ENCODE results near the gene WDSUB1.

Gene WDSUB1, protein sequence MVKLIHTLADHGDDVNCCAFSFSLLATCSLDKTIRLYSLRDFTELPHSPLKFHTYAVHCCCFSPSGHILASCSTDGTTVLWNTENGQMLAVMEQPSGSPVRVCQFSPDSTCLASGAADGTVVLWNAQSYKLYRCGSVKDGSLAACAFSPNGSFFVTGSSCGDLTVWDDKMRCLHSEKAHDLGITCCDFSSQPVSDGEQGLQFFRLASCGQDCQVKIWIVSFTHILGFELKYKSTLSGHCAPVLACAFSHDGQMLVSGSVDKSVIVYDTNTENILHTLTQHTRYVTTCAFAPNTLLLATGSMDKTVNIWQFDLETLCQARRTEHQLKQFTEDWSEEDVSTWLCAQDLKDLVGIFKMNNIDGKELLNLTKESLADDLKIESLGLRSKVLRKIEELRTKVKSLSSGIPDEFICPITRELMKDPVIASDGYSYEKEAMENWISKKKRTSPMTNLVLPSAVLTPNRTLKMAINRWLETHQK

DNA sequence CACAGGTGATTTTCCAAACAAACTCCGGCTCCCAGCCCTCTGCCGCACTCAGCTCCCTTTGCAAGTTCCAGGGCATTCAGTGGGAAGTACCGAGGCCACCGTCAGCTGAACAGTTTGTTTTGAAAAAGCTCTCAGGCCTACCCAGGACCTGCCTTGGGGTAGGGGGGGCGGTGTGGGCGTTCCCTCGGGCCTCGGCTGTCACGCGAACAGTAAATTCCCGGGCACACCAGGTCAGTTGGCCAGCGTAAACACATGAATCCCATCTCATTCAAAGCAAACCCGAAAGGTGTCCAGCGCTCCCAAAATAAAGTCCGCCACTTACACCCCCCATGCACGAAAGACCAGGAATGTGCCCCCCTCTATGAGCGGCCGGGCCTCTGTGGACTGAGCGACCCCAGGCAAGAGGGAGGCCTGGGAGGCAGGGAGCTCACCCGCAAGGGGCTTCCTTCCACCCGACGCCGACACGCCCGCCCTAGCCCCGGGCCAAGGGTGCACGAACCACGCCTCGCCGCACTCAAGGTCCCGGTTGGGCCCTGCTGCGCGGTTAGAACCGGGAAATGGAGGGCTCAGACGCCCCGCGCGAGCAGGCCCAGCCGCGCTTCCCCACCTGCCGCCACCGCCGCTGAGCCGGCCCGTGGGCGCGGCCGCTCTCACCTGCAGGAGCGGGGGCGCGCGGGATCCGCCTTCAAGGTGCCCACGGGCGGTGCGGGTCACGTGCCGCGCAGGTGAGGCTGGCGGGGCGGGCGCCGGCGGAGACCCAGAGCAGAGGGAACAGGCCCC lies at the start of gene WDSUB1:
WDSUB1 (minus strand) TSS at position 775 of the 780 bp plus-strand sequence. CDS start 3,634 bp downstream, outside the sequence.
- Histone ChIP-seq H3K4me3 (ENCODE audit: low read depth, low read length) (peak within 1 kb of the TSS; percentile 86), H3K27me3 (replicated peaks) (no peaks in the 10 kb centered on the region), H3K27ac (peak within 1 kb of the TSS; percentile 77), H3K36me3 (replicated peaks) (no peaks in the 10 kb centered on the region)
- TF ChIP-seq CTCF (IDR thresholded peaks at IDR 0.05; ENCODE audit: low read depth, low read length, missing control alignments): peak; percentile 0
- in situ Hi-C loops (cut with HindIII; ENCODE audit: low pct_ligation_motif_present, low sequenced_read_pairs): no loop called here
- peak; percentile 71 for DNase-seq

DNA sequence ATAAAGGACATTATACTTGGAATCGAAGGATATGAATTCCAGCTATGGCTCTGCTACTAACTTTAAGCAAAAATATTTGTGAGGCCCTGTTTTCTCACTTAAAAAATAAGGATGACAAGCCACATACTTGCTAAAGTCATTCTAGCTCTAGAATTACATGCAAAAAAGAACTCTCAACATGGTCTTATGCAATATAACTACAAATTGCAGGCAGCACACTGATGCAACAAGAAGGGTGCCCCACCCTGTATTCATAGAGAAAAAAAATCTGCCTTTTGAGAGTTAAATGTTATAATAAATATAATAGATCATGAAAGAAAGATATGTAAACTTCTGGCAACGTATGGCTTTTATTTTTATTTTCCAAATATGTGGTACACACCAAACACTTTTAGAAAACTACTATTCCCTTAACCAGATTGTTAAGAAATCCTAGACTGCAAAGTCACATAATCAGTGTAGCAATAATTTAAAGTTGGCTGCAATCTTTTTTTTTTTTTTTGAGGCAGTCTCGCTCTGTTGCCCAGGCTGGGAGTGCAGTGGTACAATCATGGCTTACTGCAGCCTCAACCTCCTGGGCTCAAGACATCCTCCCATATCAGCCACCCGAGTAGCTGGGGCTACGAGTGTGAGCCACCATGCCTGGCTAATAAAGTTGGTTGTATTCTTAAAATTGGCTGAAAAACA lies 40.2 kb upstream of the WDSUB1 start:
- no peak overlapping the region for H3K27ac ChIP-seq
- in situ Hi-C loops (cut with HindIII; ENCODE audit: low pct_ligation_motif_present, low sequenced_read_pairs): no loop called here
- peaks cover 2% of the 10 kb centered on the region for H3K36me3 ChIP-seq (replicated peaks)
- TF ChIP-seq CTCF (IDR thresholded peaks at IDR 0.05; ENCODE audit: low read depth, low read length, missing control alignments): no peak
- no peaks in the 10 kb centered on the region for H3K27me3 ChIP-seq (replicated peaks)
- no peak overlapping the region for H3K4me3 ChIP-seq (ENCODE audit: low read depth, low read length)
- no peak for DNase-seq

GRCh38 chr2:159322419-159322818 lies 35.9 kb upstream of the WDSUB1 start:
- Histone ChIP-seq H3K27ac (no peak overlapping the region), H3K27me3 (replicated peaks) (no peaks in the 10 kb centered on the region), H3K4me3 (ENCODE audit: low read depth, low read length) (no peak overlapping the region), H3K36me3 (replicated peaks) (no peaks in the 10 kb centered on the region)
- no peak for DNase-seq
- in situ Hi-C loops (cut with HindIII; ENCODE audit: low pct_ligation_motif_present, low sequenced_read_pairs): no loop called here
- TF ChIP-seq CTCF (IDR thresholded peaks at IDR 0.05; ENCODE audit: low read depth, low read length, missing control alignments): no peak

DNA sequence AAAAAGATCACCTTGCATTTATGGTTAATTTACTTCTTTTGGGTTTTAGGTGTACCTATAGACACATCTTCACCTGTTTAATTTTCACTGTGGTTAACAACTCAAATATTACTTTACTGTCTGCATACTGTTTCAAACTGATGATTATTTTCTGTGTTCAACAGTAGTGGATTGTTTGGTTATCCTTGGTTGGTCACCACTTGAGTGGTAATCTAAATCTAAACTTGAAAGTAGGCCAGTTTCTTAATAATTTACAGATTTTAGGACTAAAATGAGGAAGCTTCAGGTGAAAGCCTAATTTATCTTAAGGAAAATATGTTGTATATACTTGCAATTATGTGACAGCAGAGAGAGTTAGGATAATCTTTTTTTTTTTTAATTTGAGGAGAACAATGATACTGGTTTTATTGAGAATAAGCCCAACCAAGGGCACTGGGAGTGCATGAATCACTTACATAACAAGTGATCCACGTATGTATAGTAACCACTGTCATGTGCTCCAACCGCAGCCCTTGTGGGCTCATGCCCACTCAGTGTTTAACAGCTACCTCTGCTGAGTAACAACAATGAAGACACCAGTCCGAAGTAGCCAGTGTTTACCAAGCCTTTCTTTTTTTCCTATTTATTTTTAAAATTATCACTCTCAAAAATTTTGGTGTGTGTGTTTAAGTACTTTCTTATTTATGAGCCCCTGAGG lies 31.0 kb upstream of the WDSUB1 start:
- in situ Hi-C loops (cut with HindIII; ENCODE audit: low pct_ligation_motif_present, low sequenced_read_pairs): no loop called here
- DNase-seq: no peak
- no peak overlapping the region for H3K4me3 ChIP-seq (ENCODE audit: low read depth, low read length)
- H3K36me3 ChIP-seq (replicated peaks): no peaks in the 10 kb centered on the region
- H3K27ac ChIP-seq: no peak overlapping the region
- TF ChIP-seq CTCF (IDR thresholded peaks at IDR 0.05; ENCODE audit: low read depth, low read length, missing control alignments): no peak
- H3K27me3 ChIP-seq (replicated peaks): no peaks in the 10 kb centered on the region

GRCh38 chr2:159307942-159308341 lies 21.4 kb upstream of the WDSUB1 start:
- Histone ChIP-seq H3K27ac (no peak overlapping the region), H3K4me3 (ENCODE audit: low read depth, low read length) (no peak overlapping the region), H3K27me3 (replicated peaks) (no peaks in the 10 kb centered on the region), H3K36me3 (replicated peaks) (no peaks in the 10 kb centered on the region)
- no peak for TF ChIP-seq CTCF (IDR thresholded peaks at IDR 0.05; ENCODE audit: low read depth, low read length, missing control alignments)
- in situ Hi-C loops (cut with HindIII; ENCODE audit: low pct_ligation_motif_present, low sequenced_read_pairs): no loop called here
- no peak for DNase-seq

Measured in brain microvascular endothelial cell (primary cell).